ENCODE data around the gene CDADC1.

CDADC1 gene

DNA sequence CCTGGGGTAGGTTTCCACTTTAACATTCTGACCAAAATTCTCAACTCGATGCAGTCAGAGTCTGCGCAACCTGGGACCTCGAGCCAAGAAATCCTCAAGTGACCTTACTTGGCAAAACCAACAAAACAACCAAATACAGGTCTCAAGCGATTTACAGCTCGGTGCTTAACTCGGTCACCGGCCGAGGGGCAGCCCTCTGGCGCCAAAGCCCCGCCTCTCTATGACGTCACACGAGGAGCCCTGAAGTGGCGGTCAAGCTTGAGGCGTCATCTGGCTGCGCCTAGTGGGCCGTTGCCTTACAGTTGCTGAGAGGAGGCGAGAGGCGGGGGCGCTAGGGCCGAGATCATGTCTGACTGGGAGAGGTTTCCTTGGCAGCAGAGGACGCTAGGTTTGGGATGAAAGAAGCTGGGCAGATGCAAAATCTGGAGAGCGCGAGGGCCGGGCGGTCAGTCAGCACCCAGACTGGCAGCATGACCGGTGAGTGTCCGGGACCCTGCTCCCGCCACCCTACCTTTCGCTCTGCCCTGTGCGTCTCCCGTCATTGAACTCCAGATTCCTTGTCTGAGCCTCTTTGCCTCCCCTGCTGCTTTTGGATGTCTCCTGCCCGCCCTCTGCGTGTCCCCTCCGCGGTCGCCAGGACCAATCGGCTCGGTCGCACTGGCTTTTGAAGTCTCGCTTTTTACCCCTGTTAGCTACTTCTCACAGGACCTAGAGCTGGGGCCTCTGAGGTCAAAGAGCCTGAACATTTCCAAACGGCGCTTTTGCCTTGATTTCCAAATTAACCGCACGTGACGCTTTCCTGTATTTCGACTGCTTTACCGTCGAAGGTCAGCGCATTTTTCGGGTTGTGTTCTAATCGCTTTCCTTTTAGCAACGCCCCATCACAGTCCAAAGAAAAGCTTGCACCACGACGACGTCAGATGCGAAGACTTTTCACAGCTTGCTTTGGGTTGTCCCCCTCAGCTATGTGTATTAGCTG is at the start of gene CDADC1:
Gene CDADC1 (plus strand): TSS at position 283 of the 979 bp plus-strand sequence. CDS start 113 bp downstream, at position 396.
- DNase-seq = peak; percentile 97

- no peak for DNase-seq
These were observed 41.1 kb upstream of the CDADC1 start for GRCh38 chr13:49206641-49207040.

DNA sequence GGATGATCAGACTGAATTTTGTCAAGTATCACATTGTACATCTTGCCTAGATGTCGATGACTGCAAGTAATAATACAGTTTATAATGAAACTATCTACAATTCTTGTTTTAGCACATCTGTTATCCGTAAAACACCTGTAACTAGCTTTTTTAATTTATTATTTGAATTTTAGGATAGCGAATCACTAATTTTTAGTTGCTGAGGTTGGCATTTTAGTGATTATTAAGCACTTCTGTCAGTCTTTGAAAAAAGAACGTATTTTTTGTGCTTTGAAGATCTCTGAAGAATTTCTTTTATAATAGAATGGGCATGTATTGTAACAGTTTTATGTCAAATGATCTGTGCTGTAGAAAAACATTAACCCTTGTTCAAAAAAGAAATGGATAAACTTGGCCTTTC is 39.1 kb upstream of the CDADC1 start:
- no peak for DNase-seq

DNA sequence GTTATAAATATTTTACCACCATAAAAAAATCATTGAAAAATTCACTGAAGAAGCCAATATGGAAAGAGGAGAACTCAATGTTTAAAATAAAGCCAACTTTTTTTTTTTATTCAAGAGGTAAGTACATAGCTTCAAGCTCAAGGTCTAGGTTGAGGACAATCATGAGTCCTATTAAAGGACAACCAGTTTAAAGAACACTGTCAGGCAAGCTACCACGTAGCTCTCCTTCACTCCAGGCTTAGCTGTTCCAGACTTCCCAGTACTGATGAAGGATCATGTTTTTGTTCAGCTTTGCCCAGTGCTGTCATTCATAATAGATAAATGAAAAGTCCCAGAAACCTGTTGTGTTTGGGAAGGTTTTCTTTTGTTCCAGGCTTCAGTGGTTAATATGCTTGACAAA is 37.6 kb upstream of the CDADC1 start:
- no peak for DNase-seq

GRCh38 chr13:49210669-49211068 is 37.1 kb upstream of the CDADC1 start:
- no peak for DNase-seq

GRCh38 chr13:49213539-49213938 is 34.2 kb upstream of the CDADC1 start:
- DNase-seq = no peak

DNA sequence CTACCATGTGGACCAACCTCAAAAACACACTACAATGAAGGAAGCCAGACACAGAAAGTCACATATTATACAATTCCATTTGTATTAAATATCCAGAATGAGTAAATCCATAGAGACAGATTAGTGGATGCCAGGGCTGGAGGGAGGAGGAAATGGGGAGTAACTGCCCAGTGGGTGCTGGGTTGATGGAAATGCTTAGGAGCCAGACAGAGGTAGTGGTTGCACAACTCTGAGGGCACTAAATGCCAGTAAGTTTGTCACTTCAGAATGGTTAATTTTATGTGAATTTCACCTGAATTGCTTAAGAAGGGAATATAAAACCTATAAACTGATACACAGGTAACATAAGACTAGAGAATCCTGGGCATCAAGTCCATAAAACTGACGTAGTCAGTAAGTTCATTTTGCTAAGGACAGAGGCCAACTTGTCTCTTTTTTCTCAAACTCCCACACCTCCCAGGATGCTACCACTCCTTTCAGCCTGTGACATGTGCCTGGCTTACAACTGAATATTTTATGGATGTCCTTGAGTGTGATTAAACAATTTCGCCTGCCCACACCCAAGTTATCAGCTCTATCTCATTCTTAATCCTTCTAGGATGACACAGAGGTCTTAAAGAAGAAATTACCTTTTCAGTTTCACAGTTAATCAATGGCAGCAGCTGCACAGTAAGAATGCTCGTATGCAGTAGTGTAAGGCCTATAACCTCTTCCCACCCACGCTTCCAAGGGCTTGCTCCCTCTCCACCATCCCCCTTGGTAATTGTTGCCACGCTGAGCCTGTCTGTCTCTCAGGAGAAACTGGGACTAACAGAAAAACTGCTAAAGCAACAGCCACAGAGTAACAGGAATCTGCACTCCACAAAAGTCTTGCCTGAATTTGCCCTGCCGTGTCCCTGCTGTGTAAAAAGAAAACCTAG is 33.5 kb upstream of the CDADC1 start:
- DNase-seq = no peak

DNA sequence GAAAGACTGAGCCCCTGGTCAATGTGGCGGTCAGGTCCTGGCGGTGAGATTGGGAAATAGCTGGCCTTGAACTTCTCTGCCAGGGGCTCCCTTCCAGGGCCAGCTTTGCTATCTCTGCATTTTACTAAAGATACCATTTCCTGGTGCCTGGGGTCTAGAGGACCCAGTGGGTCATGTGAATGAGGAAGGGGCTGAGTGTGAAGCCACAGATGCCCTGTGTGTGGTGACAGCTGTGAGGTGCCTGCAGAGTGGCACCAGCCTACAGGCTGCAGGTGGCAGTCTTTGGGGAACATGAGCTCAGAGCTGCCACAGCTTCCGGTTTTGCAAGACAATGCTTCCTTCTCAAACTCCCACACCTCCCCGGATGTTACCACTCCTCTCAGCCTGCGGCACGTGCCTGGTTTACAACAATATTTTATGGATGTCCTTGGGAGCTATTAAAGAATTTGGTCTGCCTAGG is 32.8 kb upstream of the CDADC1 start:
- peak; percentile 75 for DNase-seq

DNA sequence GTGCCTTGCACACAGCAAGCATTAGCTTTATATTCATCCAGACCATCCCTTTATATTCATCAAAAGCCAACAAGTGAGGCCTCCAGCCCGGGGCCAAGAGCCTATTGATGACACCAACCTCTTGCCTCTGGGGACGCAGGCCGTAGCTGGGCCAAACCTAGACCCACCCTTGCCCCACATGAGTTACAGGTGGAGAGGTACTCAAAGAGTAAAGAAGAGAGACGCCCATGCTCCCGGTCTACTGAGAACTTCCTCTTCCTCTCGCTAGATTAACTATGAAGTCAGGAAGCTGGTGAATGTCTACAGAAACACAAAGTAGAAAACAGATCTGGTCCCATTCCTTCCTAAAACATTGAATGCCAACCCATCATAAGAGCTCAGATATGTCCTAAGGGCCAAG is 31.4 kb upstream of the CDADC1 start:
- DNase-seq = no peak

GRCh38 chr13:49217962-49218492 is 29.7 kb upstream of the CDADC1 start:
- no peak for DNase-seq

DNA sequence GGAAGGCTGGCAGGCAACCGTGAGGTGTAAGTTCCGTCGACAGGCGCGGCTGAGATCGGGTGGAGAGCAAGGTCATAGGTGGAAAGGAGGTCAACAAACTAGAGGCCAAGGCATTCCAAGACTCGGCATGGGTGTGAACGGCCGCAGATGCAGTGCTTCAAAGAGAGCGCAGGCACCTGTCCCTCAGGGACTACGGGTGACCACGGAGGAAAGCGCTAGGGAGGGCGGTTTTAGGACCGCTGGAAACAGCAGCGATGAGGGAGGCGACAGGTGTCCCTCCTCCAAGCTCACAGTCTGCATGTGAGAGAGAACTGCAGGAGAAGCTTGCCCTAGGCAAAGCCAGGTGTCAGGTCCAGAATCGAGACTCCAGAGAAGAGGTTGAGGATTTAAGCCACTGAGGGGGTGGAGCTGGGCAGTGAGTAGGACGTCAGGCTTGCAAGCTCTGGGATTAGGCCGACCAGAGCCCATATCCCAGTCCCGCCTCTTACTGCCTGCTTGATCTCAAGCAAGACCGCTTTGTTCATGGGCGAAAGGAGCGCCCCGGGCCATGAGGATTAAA is 29.2 kb upstream of the CDADC1 start:
- no peak for DNase-seq

GRCh38 chr13:49219647-49220035 is 28.1 kb upstream of the CDADC1 start:
- no peak for DNase-seq

- peak; percentile 37 for DNase-seq
These were observed 27.5 kb upstream of the CDADC1 start, which contains the start of gene MLNR for GRCh38 chr13:49220036-49220855. Gene MLNR (plus strand): TSS chr13:49220338. CDS start chr13:49220338, 0 bp downstream.

DNA sequence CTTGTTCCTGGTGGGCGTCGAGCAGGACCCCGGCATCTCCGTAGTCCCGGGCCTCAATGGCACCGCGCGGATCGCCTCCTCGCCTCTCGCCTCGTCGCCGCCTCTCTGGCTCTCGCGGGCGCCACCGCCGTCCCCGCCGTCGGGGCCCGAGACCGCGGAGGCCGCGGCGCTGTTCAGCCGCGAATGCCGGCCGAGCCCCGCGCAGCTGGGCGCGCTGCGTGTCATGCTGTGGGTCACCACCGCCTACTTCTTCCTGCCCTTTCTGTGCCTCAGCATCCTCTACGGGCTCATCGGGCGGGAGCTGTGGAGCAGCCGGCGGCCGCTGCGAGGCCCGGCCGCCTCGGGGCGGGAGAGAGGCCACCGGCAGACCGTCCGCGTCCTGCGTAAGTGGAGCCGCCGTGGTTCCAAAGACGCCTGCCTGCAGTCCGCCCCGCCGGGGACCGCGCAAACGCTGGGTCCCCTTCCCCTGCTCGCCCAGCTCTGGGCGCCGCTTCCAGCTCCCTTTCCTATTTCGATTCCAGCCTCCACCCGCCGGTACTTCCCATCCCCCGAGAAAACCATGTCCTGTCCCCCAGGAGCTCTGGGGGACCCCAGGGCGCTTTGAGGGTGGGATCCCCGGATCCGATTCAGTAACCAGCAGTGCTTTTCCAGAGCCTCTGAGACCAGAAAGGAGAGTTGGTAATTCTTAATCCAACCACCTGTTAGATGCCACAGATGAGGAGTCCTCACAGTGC is 26.7 kb upstream of the CDADC1 start:
- DNase-seq = peak; percentile 63

DNA sequence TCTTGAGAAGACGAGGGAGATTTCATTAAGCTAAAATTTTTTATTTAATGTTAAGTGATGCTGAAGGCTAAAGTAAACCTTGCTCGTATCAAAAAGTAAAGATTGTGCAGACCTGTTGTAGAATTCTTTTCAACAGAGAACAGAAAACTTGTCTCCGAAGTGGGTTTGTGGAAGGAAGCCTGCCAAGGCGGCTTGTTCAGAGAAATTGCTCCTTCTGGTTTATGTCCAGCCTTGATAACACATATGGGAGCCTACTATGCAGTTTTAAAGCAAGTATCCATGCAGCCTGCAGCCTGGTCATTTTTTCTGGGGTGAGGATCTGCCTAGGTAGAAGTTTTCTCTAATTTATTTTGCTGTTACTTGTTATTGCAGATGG is 26.1 kb upstream of the CDADC1 start:
- DNase-seq = no peak

GRCh38 chr13:49225223-49226042 is 22.3 kb upstream of the CDADC1 start:
- DNase-seq = peak; percentile 45

DNA sequence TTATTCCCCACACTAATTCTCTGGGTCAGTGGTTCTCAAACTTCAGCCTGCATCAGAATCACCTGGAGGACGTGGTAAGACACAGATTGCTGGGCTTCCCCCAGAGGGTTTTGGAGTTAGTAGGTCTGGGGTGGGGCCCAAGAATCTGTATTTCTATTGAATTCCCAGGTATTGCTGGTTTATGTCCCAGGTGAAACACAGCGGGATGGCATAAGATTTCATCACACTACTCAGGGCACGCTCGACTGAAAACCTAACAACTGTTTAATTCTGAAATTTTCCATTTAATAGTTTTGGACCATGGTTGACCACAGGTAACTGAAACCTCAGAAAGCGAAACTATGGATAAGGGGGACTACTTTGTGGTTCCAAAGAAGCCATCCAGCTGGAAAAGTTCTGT is 21.1 kb upstream of the CDADC1 start:
- DNase-seq = no peak

- DNase-seq = no peak
These were observed 13.0 kb upstream of the CDADC1 start for GRCh38 chr13:49234741-49235140.

GRCh38 chr13:49235856-49236431 is 11.8 kb upstream of the CDADC1 start:
- no peak for DNase-seq

GRCh38 chr13:49238621-49239020 is 9.1 kb upstream of the CDADC1 start:
- no peak for DNase-seq
